HepG2 (cell line): ENCODE measurements around the gene CAPZB. TPM values are rescaled to one million over a fixed set of nuclear protein-coding genes. Genes with fewer than 3 reads are reported as not detected.

Experiments used
- ARNT2 ChIP-seq: sonication (generic); formaldehyde crosslinking; IDR thresholded peaks from 2 replicates; pipeline ENCODE4 v1.8.0; 2022; ENCODE audit warnings: mild to moderate bottlenecking, low read depth, missing genetic modification reagents, moderate library complexity
- BCLAF1 ChIP-seq: fragments of 450-650 bp; IDR thresholded peaks from 2 replicates; pipeline ENCODE4 v1.6.1; 2017; ENCODE audit warnings: mild to moderate bottlenecking
- GATA4 ChIP-seq: sonication (generic); IDR thresholded peaks from 2 replicates; pipeline ENCODE4 v1.6.1; 2016; ENCODE audit warnings: antibody characterized with exemption, low read depth, borderline replicate concordance
- GZF1 ChIP-seq: sonication (generic); formaldehyde crosslinking; IDR thresholded peaks from 2 replicates; pipeline ENCODE4 v1.5.1; 2020; ENCODE audit warnings: mild to moderate bottlenecking, missing genetic modification reagents
- HDAC6 ChIP-seq: fragments of 200-600 bp; sonication (generic); IDR thresholded peaks from 2 replicates; pipeline ENCODE4 v1.7.0; 2017; ENCODE audit warnings: mild to moderate bottlenecking, antibody characterized with exemption, low read length, low read depth
- NCOA1 ChIP-seq: sonication (generic); formaldehyde crosslinking; IDR thresholded peaks from 2 replicates; pipeline ENCODE4 v1.9.0; 2021; ENCODE audit warnings: missing genetic modification reagents
- NFKBIZ ChIP-seq: IDR thresholded peaks from 2 replicates; pipeline ENCODE4 v1.6.1; 2018; ENCODE audit warnings: missing genetic modification reagents, missing compliant biosample characterization
- NR2C2 ChIP-seq: sonication (generic); formaldehyde crosslinking; IDR thresholded peaks from 2 replicates; pipeline ENCODE4 v1.4.0; 2020; ENCODE audit warnings: missing genetic modification reagents, mild to moderate bottlenecking, moderate library complexity, borderline replicate concordance
- POLR2A ChIP-seq, 2 experiments: IDR thresholded peaks; 2 replicates each; pipeline ENCODE4 v1.6.1; 2011; ENCODE audit warnings: low read depth in 2 of 2, low read length in 2 of 2, mild to moderate bottlenecking in 1 of 2, moderate library complexity in 1 of 2; ENCODE audit not compliant: insufficient read depth in 1 of 2
- RELA ChIP-seq: sonication (generic); formaldehyde crosslinking; IDR thresholded peaks from 2 replicates; pipeline ENCODE4 v1.4.0; 2020; ENCODE audit warnings: missing genetic modification reagents
- RFX5 ChIP-seq: IDR thresholded peaks from 2 replicates; pipeline ENCODE4 v1.6.1; 2011; ENCODE audit warnings: low read depth, low read length, improper control_type of control experiment
- RNF2 ChIP-seq: fragments of 450-650 bp; conservative IDR thresholded peaks from 2 replicates; pipeline ENCODE4 v1.6.1; 2016; ENCODE audit warnings: low read depth
- SIN3B ChIP-seq: fragments of 150-350 bp; IDR thresholded peaks from 2 replicates; pipeline ENCODE4 v1.6.1; 2014; ENCODE audit warnings: low read length
- TCF12 ChIP-seq, 2 experiments: fragments of 450-650 bp in 1 of 2; sonication (generic) in 1 of 2; formaldehyde crosslinking in 1 of 2; IDR thresholded peaks; 2 replicates each; pipeline versions ENCODE4 v1.6.1 to v1.8.0; 2017 to 2022; ENCODE audit warnings: antibody characterized with exemption in 1 of 2, mild to moderate bottlenecking in 1 of 2, missing genetic modification reagents in 1 of 2, moderate library complexity in 1 of 2
- TERF1 ChIP-seq: sonication (generic); formaldehyde crosslinking; IDR thresholded peaks from 2 replicates; pipeline ENCODE4 v1.8.0; 2022; ENCODE audit warnings: mild to moderate bottlenecking, missing genetic modification reagents, moderate library complexity
- U2AF1 ChIP-seq: fragments of 200-400 bp; formaldehyde crosslinking; optimal IDR thresholded peaks from 2 replicates; pipeline ENCODE3; 2017; ENCODE audit warnings: mild to moderate bottlenecking, low read depth, low read length
- ZC3H13 ChIP-seq: sonication (generic); formaldehyde crosslinking; IDR thresholded peaks from 2 replicates; pipeline ENCODE4 v1.8.1; 2023; ENCODE audit warnings: mild to moderate bottlenecking, missing genetic modification reagents, moderate library complexity
- ZFYVE20 ChIP-seq: sonication (generic); formaldehyde crosslinking; IDR thresholded peaks from 2 replicates; pipeline ENCODE4 v1.8.0; 2023; ENCODE audit warnings: low read depth, mild to moderate bottlenecking, moderate library complexity, missing genetic modification reagents, borderline replicate concordance
- ZNF10 ChIP-seq: sonication (generic); formaldehyde crosslinking; IDR thresholded peaks from 2 replicates; pipeline ENCODE4 v1.4.0; 2020; ENCODE audit warnings: mild to moderate bottlenecking, low read depth, missing genetic modification reagents, borderline replicate concordance
- ZNF414 ChIP-seq: sonication (generic); formaldehyde crosslinking; IDR thresholded peaks from 2 replicates; pipeline ENCODE4 v1.5.0; 2020; ENCODE audit warnings: missing genetic modification reagents
- ZNF782 ChIP-seq: sonication (generic); formaldehyde crosslinking; IDR thresholded peaks from 2 replicates; pipeline ENCODE4 v1.4.0; 2020; ENCODE audit warnings: missing genetic modification reagents, mild to moderate bottlenecking, borderline replicate concordance
- ZZZ3 ChIP-seq: sonication (generic); formaldehyde crosslinking; IDR thresholded peaks from 2 replicates; pipeline ENCODE4 v1.4.0; 2020; ENCODE audit warnings: missing genetic modification reagents, mild to moderate bottlenecking, borderline replicate concordance
- polyA plus RNA-seq, 8 experiments: library from polyadenylated mRNA; depleted of rRNA in 3 of 8; stranded (reverse) in 7 of 8; unstranded in 1 of 8; fragments of >200 nt; fragmentation: Illumina TruSeq in 4 of 8; extraction: Trizol in 4 of 8; gene quantifications; 2 replicates each; pipeline versions ENCODE4 v1.2.1 to v1.2.3, GENCODE V29; 2011 to 2016; ENCODE audit warnings: low read depth in 4 of 8, missing spikeins in 1 of 8, mixed read lengths in 1 of 8; ENCODE audit not compliant: insufficient read depth in 1 of 8
- total RNA-seq, 5 experiments: library from RNA; depleted of rRNA; stranded (reverse); fragments of >200 nt; fragmentation: Illumina TruSeq; extraction: Trizol; gene quantifications; 2 replicates each; pipeline ENCODE4 v1.2.3, GENCODE V29; 2016; ENCODE audit warnings: low read depth in 1 of 5

The CAPZB gene
- total and polyA plus RNA-seq, 2 of the 13 experiments (the other 11 are each of a cell fraction or from before 2014, with no cell fraction given): 58.9 to 76.9 TPM

- TF ChIP-seq ZNF782 (no peak; the same call in 1 of the 2 replicates), POLR2A (IDR thresholded peaks at IDR 0.05; ENCODE audit: insufficient read depth in 1 of 2, low read depth in 2 of 2, low read length in 2 of 2) (no peak), RELA (CRISPR knock-in tag) (0 out of 2 replicates have a peak, but pooled peaks have one; percentile 32), ZFYVE20 (CRISPR knock-in tag) (no peak), HDAC6 (no peak), SIN3B (no peak), TERF1 (CRISPR knock-in tag) (no peak), U2AF1 (no peak), GATA4 (no peak), ZNF414 (CRISPR knock-in tag) (no peak), ZC3H13 (CRISPR knock-in tag) (no peak), ZZZ3 (CRISPR knock-in tag) (no peak), RFX5 (no peak), NFKBIZ (CRISPR knock-in tag) (0 out of 2 replicates have a peak, but pooled peaks have one; percentile 65), GZF1 (no peak), ARNT2 (CRISPR knock-in tag) (peak; percentile 55; the same call in 1 of the 2 replicates), NCOA1 (CRISPR knock-in tag) (peak; percentile 34; the same call in 1 of the 2 replicates), BCLAF1 (no peak), NR2C2 (CRISPR knock-in tag) (peak; percentile 73), RNF2 (no peak), ZNF10 (CRISPR knock-in tag) (no peak), TCF12 (IDR thresholded peaks at IDR 0.05) (no peak), TCF12 (CRISPR knock-in tag; IDR thresholded peaks at IDR 0.05) (no peak; the same call in 1 of the 2 replicates)
Observed at GRCh38 chr1:19445417-19446342, 39.7 kb downstream of the CAPZB start (continued).
